HepG2 (cell line): Measurements from ENCODE around the gene EYA4. TPM values are rescaled to one million over a fixed set of nuclear protein-coding genes. Genes with fewer than 3 reads are reported as not detected.

Experiments
- GPN1 ChIP-seq: sonication (generic); formaldehyde crosslinking; IDR thresholded peaks from 2 replicates; pipeline ENCODE4 v1.5.1; 2020; ENCODE audit warnings: missing genetic modification reagents, borderline replicate concordance
- PITX1 ChIP-seq: sonication (generic); formaldehyde crosslinking; IDR thresholded peaks from 2 replicates; pipeline ENCODE4 v1.5.1; 2020; ENCODE audit warnings: mild to moderate bottlenecking, missing genetic modification reagents
- SAFB2 ChIP-seq: sonication (generic); formaldehyde crosslinking; IDR thresholded peaks from 2 replicates; pipeline ENCODE4 v1.5.1; 2020; ENCODE audit warnings: missing genetic modification reagents, low read depth, mild to moderate bottlenecking, borderline replicate concordance
- U2AF1 ChIP-seq: fragments of 200-400 bp; formaldehyde crosslinking; optimal IDR thresholded peaks from 2 replicates; pipeline ENCODE3; 2017; ENCODE audit warnings: mild to moderate bottlenecking, low read depth, low read length
- ZNF343 ChIP-seq: sonication (generic); formaldehyde crosslinking; IDR thresholded peaks from 2 replicates; pipeline ENCODE4 v1.4.0; 2020; ENCODE audit warnings: mild to moderate bottlenecking, missing genetic modification reagents
- ZNF674 ChIP-seq: sonication (generic); formaldehyde crosslinking; IDR thresholded peaks from 2 replicates; pipeline ENCODE4 v1.5.0; 2020; ENCODE audit warnings: low read depth, mild to moderate bottlenecking, missing genetic modification reagents
- polyA plus RNA-seq, 8 experiments: library from polyadenylated mRNA; depleted of rRNA in 3 of 8; stranded (reverse) in 7 of 8; unstranded in 1 of 8; fragments of >200 nt; fragmentation: Illumina TruSeq in 4 of 8; extraction: Trizol in 4 of 8; gene quantifications; 2 replicates each; pipeline versions ENCODE4 v1.2.1 to v1.2.3, GENCODE V29; 2011 to 2016; ENCODE audit warnings: low read depth in 4 of 8, missing spikeins in 1 of 8, mixed read lengths in 1 of 8; ENCODE audit not compliant: insufficient read depth in 1 of 8
- total RNA-seq, 5 experiments: library from RNA; depleted of rRNA; stranded (reverse); fragments of >200 nt; fragmentation: Illumina TruSeq; extraction: Trizol; gene quantifications; 2 replicates each; pipeline ENCODE4 v1.2.3, GENCODE V29; 2016; ENCODE audit warnings: low read depth in 1 of 5
- TF ChIP-seq, protein P1 (sequence below): sonication (generic); formaldehyde crosslinking; IDR thresholded peaks from 2 replicates; pipeline ENCODE4 v1.4.0; 2020; ENCODE audit warnings: missing genetic modification reagents, borderline replicate concordance
- TF ChIP-seq, protein P2 (sequence below), 2 experiments: fragments of 450-650 bp in 1 of 2; sonication (generic) in 1 of 2; formaldehyde crosslinking; IDR thresholded peaks; 2 replicates each; pipeline versions ENCODE4 v1.5.0 to v1.8.0; 2020 to 2022; ENCODE audit warnings: mild to moderate bottlenecking in 1 of 2, missing genetic modification reagents in 1 of 2
- TF ChIP-seq, protein P3 (sequence below), 2 experiments: sonication (generic) in 1 of 2; formaldehyde crosslinking in 1 of 2; IDR thresholded peaks; 2 replicates each; pipeline versions ENCODE4 v1.6.1 to v1.9.0; 2014 to 2022; ENCODE audit warnings: antibody characterized with exemption in 1 of 2, borderline replicate concordance in 1 of 2, inconsistent platforms in 1 of 2, low read depth in 1 of 2, missing genetic modification reagents in 1 of 2

EYA4 gene
- total and polyA plus RNA-seq, 2 of the 13 experiments (the other 11 are each of a cell fraction or from before 2014, with no cell fraction given), result not detected

DNA sequence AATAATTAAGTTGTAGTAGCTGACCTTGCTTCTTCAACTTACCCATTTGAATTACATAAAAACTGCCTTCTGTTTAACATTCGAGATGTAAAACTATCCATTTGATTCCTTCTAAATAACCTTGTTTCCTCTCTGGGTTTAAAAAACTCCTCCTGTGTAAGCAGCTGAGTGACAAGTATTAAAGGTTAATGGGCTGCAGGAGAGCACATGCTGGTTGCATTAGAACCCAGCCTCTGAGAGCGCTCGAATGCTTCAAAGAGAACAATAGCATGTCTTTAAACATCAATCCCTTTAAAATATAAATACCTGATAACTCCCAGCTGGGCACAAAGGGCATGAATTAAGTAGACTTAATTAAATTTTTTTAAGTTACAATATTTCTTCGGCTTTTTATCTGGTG, 215.8 kb downstream of the EYA4 start (continued):
- TF ChIP-seq, protein P1, sequence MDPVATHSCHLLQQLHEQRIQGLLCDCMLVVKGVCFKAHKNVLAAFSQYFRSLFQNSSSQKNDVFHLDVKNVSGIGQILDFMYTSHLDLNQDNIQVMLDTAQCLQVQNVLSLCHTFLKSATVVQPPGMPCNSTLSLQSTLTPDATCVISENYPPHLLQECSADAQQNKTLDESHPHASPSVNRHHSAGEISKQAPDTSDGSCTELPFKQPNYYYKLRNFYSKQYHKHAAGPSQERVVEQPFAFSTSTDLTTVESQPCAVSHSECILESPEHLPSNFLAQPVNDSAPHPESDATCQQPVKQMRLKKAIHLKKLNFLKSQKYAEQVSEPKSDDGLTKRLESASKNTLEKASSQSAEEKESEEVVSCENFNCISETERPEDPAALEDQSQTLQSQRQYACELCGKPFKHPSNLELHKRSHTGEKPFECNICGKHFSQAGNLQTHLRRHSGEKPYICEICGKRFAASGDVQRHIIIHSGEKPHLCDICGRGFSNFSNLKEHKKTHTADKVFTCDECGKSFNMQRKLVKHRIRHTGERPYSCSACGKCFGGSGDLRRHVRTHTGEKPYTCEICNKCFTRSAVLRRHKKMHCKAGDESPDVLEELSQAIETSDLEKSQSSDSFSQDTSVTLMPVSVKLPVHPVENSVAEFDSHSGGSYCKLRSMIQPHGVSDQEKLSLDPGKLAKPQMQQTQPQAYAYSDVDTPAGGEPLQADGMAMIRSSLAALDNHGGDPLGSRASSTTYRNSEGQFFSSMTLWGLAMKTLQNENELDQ (CRISPR knock-in tag), result no peak
- TF ChIP-seq PITX1 (CRISPR knock-in tag) (no peak), ZNF674 (CRISPR knock-in tag) (no peak), GPN1 (no peak), ZNF343 (CRISPR knock-in tag) (no peak), U2AF1 (no peak), SAFB2 (CRISPR knock-in tag) (no peak)
- TF ChIP-seq, protein P2, sequence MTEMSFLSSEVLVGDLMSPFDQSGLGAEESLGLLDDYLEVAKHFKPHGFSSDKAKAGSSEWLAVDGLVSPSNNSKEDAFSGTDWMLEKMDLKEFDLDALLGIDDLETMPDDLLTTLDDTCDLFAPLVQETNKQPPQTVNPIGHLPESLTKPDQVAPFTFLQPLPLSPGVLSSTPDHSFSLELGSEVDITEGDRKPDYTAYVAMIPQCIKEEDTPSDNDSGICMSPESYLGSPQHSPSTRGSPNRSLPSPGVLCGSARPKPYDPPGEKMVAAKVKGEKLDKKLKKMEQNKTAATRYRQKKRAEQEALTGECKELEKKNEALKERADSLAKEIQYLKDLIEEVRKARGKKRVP (CRISPR knock-in tag; IDR thresholded peaks at IDR 0.05), result no peak
- TF ChIP-seq, protein P3, sequence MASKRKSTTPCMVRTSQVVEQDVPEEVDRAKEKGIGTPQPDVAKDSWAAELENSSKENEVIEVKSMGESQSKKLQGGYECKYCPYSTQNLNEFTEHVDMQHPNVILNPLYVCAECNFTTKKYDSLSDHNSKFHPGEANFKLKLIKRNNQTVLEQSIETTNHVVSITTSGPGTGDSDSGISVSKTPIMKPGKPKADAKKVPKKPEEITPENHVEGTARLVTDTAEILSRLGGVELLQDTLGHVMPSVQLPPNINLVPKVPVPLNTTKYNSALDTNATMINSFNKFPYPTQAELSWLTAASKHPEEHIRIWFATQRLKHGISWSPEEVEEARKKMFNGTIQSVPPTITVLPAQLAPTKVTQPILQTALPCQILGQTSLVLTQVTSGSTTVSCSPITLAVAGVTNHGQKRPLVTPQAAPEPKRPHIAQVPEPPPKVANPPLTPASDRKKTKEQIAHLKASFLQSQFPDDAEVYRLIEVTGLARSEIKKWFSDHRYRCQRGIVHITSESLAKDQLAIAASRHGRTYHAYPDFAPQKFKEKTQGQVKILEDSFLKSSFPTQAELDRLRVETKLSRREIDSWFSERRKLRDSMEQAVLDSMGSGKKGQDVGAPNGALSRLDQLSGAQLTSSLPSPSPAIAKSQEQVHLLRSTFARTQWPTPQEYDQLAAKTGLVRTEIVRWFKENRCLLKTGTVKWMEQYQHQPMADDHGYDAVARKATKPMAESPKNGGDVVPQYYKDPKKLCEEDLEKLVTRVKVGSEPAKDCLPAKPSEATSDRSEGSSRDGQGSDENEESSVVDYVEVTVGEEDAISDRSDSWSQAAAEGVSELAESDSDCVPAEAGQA (IDR thresholded peaks at IDR 0.05; ENCODE audit: low read depth), result no peak
- TF ChIP-seq, protein P3 (CRISPR knock-in tag; IDR thresholded peaks at IDR 0.05; ENCODE audit: borderline replicate concordance), result no peak
